PC-3 (cell line): ENCODE data around the gene ELK4. TPM values are rescaled to one million over a fixed set of nuclear protein-coding genes. Genes with fewer than 3 reads are reported as not detected.

ENCODE experiments used
- ATAC-seq: fragments of 200-7000 bp; cut with Tn5 transposase; 2 replicates; pipeline ENCODE4 v1.9.1; 2020; ENCODE audit warnings: mild to moderate bottlenecking, moderate library complexity
- BruUV-seq: library from RNA; stranded (reverse); fragments of 400-500 nt; replicated peaks from 2 replicates; lab custom pipeline; 2021; lab: Mats Ljungman, UMichigan
- CTCF ChIA-PET: fragments of 300-600 bp; sonication (Branson Sonifier 250); formaldehyde crosslinking; loops from one replicate; lab custom pipeline; 2022; ENCODE audit warnings: antibody characterized with exemption; lab: Charles Lee
- POLR2A ChIA-PET: fragments of 300-600 bp; sonication (Branson Sonifier 250); formaldehyde crosslinking; loops from one replicate; lab custom pipeline; 2022; ENCODE audit warnings: antibody characterized with exemption; ENCODE audit not compliant: unreplicated experiment; lab: Charles Lee
- DNase-seq: peaks from one replicate; pipeline ENCODE4 v3.0.0-alpha.2; 2015
- H2AFZ ChIP-seq: fragments of 300-600 bp; sonication (generic); 2 replicates; pipeline ENCODE4 v1.6.0; 2016; ENCODE audit warnings: antibody characterized with exemption, low read length
- H3F3A ChIP-seq: fragments of 300-600 bp; sonication (generic); one replicate; pipeline ENCODE4 v1.6.0; 2017; ENCODE audit warnings: antibody characterized with exemption, low read length, control low read depth, mild to moderate bottlenecking; ENCODE audit not compliant: unreplicated experiment
- H3K27ac ChIP-seq: fragments of 300-600 bp; sonication (generic); 2 replicates; pipeline ENCODE4 v1.5.1; 2016; ENCODE audit warnings: mild to moderate bottlenecking, low read length
- H3K27me3 ChIP-seq: fragments of 300-600 bp; sonication (generic); 2 replicates; pipeline ENCODE4 v1.6.1; 2016; ENCODE audit warnings: low read length, mixed read lengths
- H3K36me3 ChIP-seq: fragments of 300-600 bp; sonication (generic); 2 replicates; pipeline ENCODE4 v1.6.1; 2016; ENCODE audit warnings: low read depth, mixed run types, low read length, mixed read lengths
- H3K4me1 ChIP-seq: fragments of 300-600 bp; sonication (generic); 2 replicates; pipeline ENCODE4 v1.5.1; 2016; ENCODE audit warnings: low read length; ENCODE audit not compliant: insufficient read depth
- H3K4me2 ChIP-seq: fragments of 300-600 bp; sonication (generic); 2 replicates; pipeline ENCODE4 v1.6.0; 2016; ENCODE audit warnings: low read length
- H3K4me3 ChIP-seq: fragments of 300-600 bp; sonication (generic); 2 replicates; pipeline ENCODE4 v1.5.1; 2016; ENCODE audit warnings: mild to moderate bottlenecking, low read length, mixed read lengths
- H3K79me2 ChIP-seq: fragments of 300-600 bp; sonication (generic); 2 replicates; pipeline ENCODE4 v1.6.1; 2017; ENCODE audit warnings: low read length, mixed read lengths
- H3K9ac ChIP-seq: fragments of 300-600 bp; sonication (generic); 2 replicates; pipeline ENCODE4 v1.6.0; 2016; ENCODE audit warnings: mild to moderate bottlenecking, low read length
- H3K9me2 ChIP-seq: fragments of 300-600 bp; sonication (generic); replicated peaks from 2 replicates; pipeline ENCODE4 v1.6.1; 2016; ENCODE audit warnings: mixed run types, low read length, mixed read lengths
- H3K9me3 ChIP-seq: fragments of 300-600 bp; sonication (generic); 2 replicates; pipeline ENCODE4 v1.6.1; 2016; ENCODE audit warnings: low read length, mixed read lengths
- H4K20me1 ChIP-seq: fragments of 300-600 bp; sonication (generic); 2 replicates; pipeline ENCODE4 v1.6.1; 2016; ENCODE audit warnings: low read length, mixed read lengths
- CTCF ChIP-seq: fragments of 300-600 bp; sonication (generic); conservative IDR thresholded peaks from 2 replicates; pipeline ENCODE4 v1.5.1; 2017; ENCODE audit warnings: antibody characterized with exemption, low read depth, mild to moderate bottlenecking, low read length
- EZH2 ChIP-seq: fragments of 300-600 bp; sonication (generic); IDR thresholded peaks from one replicate; pipeline ENCODE4 v1.6.1; 2017; ENCODE audit warnings: antibody characterized with exemption, mild to moderate bottlenecking, low read length; ENCODE audit not compliant: unreplicated experiment
- EZH2phosphoT487 ChIP-seq: fragments of 300-600 bp; sonication (generic); IDR thresholded peaks from 2 replicates; pipeline ENCODE4 v1.6.1; 2018; ENCODE audit warnings: mild to moderate bottlenecking, antibody characterized with exemption, low read length, borderline replicate concordance
- intact Hi-C: fragments of 100-400 bp; cut with micrococcal nuclease; formaldehyde crosslinking; loops from 2 replicates; pipeline ENCODE4 v1.9.0; 2023
- total RNA-seq: library from RNA; depleted of rRNA; stranded (reverse); fragments of >200 nt; gene quantifications from 2 replicates; pipeline ENCODE4 v1.2.3, GENCODE V29; 2014

ELK4 gene
- total RNA-seq, 1 experiment from 2014 or later, result 16.3 TPM

GRCh38 chr1:205665201-205666045 is 33.6 kb upstream of the ELK4 start:
- H3K27me3 ChIP-seq, result no peaks in the 10 kb centered on the region
- no peak for DNase-seq
- H3K27ac ChIP-seq, result peak overlapping the region; percentile 82
- H3F3A ChIP-seq, result no peaks in the 10 kb centered on the region
- peaks cover 66% of the 10 kb centered on the region for H3K4me1 ChIP-seq
- H2AFZ ChIP-seq, result peak overlapping the region; percentile 76; the same call in 1 of the 2 replicates
- H3K4me2 ChIP-seq, result peak overlapping the region; percentile 75
- H3K4me3 ChIP-seq, result peak overlapping the region; percentile 45
- no peaks in the 10 kb centered on the region for H3K9me2 ChIP-seq
- POLR2A ChIA-PET, result interaction anchor here (0.7 kb wide), 1 partner anchor 146 kb away, joined by 4 read pairs; no protein-coding TSS in a partner anchor
- H4K20me1 ChIP-seq, result no peaks in the 10 kb centered on the region
- H3K9me3 ChIP-seq, result no peaks in the 10 kb centered on the region
- TF ChIP-seq EZH2phosphoT487 (no peak), EZH2 (no peak), CTCF (no peak)
- H3K36me3 ChIP-seq, result peaks cover 4% of the 10 kb centered on the region; the same call in 1 of the 2 replicates
- H3K79me2 ChIP-seq, result peaks cover 56% of the 10 kb centered on the region
- H3K9ac ChIP-seq, result peak overlapping the region; percentile 55
- no peak for ATAC-seq
- TSS peak; percentile 69 for BruUV-seq
- CTCF ChIA-PET, result interaction anchor here (0.9 kb wide), 1 partner anchor 46 kb away, joined by 3 read pairs; no protein-coding TSS in a partner anchor
- intact Hi-C loops, result loop anchor here (2.0 kb wide), 1 partner anchor 15 kb away; the partner anchor contains the start of gene SLC45A3

- H4K20me1 ChIP-seq, result no peaks in the 10 kb centered on the region
- peak; percentile 82 for ATAC-seq
- peak overlapping the region; percentile 76 for H2AFZ ChIP-seq
- DNase-seq, result peak; percentile 91
- peak overlapping the region; percentile 45 for H3K4me3 ChIP-seq
- H3K27ac ChIP-seq, result peak overlapping the region; percentile 82
- H3K79me2 ChIP-seq, result peaks cover 47% of the 10 kb centered on the region
- H3K27me3 ChIP-seq, result no peaks in the 10 kb centered on the region
- peak overlapping the region; percentile 75 for H3K4me2 ChIP-seq
- ChIA-PET CTCF (interaction anchor here (0.9 kb wide), 1 partner anchor 47 kb away, joined by 3 read pairs; no protein-coding TSS in a partner anchor), POLR2A (interaction anchor here (0.5 to 0.7 kb wide), 3 partner anchors 44 to 308 kb away, joined by 4 to 13 read pairs (median 7); no protein-coding TSS in a partner anchor)
- intact Hi-C loops, result loop anchor here (2.0 kb wide), 1 partner anchor 16 kb away; the partner anchor contains the start of gene SLC45A3
- no peak for TF ChIP-seq EZH2
- TF ChIP-seq CTCF, result no peak
- TF ChIP-seq EZH2phosphoT487, result no peak
- peaks cover 57% of the 10 kb centered on the region for H3K4me1 ChIP-seq
- no TSS peak for BruUV-seq
- H3K9me3 ChIP-seq, result no peaks in the 10 kb centered on the region
- H3K9ac ChIP-seq, result peak overlapping the region; percentile 55
- H3K36me3 ChIP-seq, result peaks cover 4% of the 10 kb centered on the region; the same call in 1 of the 2 replicates
- no peaks in the 10 kb centered on the region for H3K9me2 ChIP-seq
- no peaks in the 10 kb centered on the region for H3F3A ChIP-seq
Measured at GRCh38 chr1:205664399-205665017, 32.7 kb upstream of the ELK4 start.
